Caco-2 (cell line): ENCODE results near the gene CDKN3. TPM values are rescaled to one million over a fixed set of nuclear protein-coding genes. Genes with fewer than 3 reads are reported as not detected.
A peak's percentile ranks its signal among the peaks of the same experiment; 100 is the strongest.

Experiments
- BruUV-seq: library from RNA; stranded (reverse); fragments of 400-500 nt; replicated peaks from 2 replicates; lab custom pipeline; 2021; lab: Mats Ljungman, UMichigan
- CTCF ChIA-PET: fragments of 300-600 bp; sonication (Branson Sonifier 250); formaldehyde crosslinking; loops from one replicate; lab custom pipeline; 2022; ENCODE audit warnings: antibody characterized with exemption; lab: Charles Lee
- POLR2A ChIA-PET: fragments of 300-600 bp; sonication (Branson Sonifier 250); formaldehyde crosslinking; loops from one replicate; lab custom pipeline; 2022; ENCODE audit warnings: antibody characterized with exemption; lab: Charles Lee
- DNase-seq, 2 experiments: peaks; one replicate each; pipeline versions ENCODE4 v3.0.0 to v3.0.0-alpha.2; 2020 to 2022
- H3K27me3 ChIP-seq: replicated peaks from 2 replicates; pipeline ENCODE4 v1.6.0; 2011; ENCODE audit warnings: low read length; ENCODE audit not compliant: control insufficient read depth, insufficient read depth
- H3K36me3 ChIP-seq: 2 replicates; pipeline ENCODE4 v1.5.1; 2011; ENCODE audit warnings: low read length; ENCODE audit not compliant: control insufficient read depth, insufficient read depth
- H3K4me1 ChIP-seq: fragments of 250-450 bp; sonication (Bioruptor Pico); 2 replicates; pipeline ENCODE4 v1.5.1; 2020; ENCODE audit warnings: mild to moderate bottlenecking
- H3K4me3 ChIP-seq: 2 replicates; pipeline ENCODE4 v1.5.1; 2011; ENCODE audit warnings: low read depth, mild to moderate bottlenecking, control low read depth, low read length
- H3K9me3 ChIP-seq: fragments of 250-450 bp; sonication (Bioruptor Pico); 2 replicates; pipeline ENCODE4 v1.5.1; 2020; ENCODE audit warnings: mild to moderate bottlenecking, moderate library complexity
- H3K27ac Mint-ChIP-seq: one replicate; pipeline ENCODE4 v1.8.0; 2022; ENCODE audit warnings: mixed read lengths; ENCODE audit not compliant: unreplicated experiment
- H3K27me3 Mint-ChIP-seq: one replicate; pipeline ENCODE4 v1.8.0; 2022; ENCODE audit warnings: mixed read lengths; ENCODE audit not compliant: insufficient read depth, unreplicated experiment
- H3K36me3 Mint-ChIP-seq: one replicate; pipeline ENCODE4 v1.8.0; 2022; ENCODE audit warnings: mild to moderate bottlenecking, mixed read lengths; ENCODE audit not compliant: insufficient read depth, unreplicated experiment
- H3K4me1 Mint-ChIP-seq: one replicate; pipeline ENCODE4 v1.8.0; 2022; ENCODE audit warnings: low read depth, mixed read lengths; ENCODE audit not compliant: unreplicated experiment
- H3K4me3 Mint-ChIP-seq: one replicate; pipeline ENCODE4 v1.8.0; 2022; ENCODE audit warnings: mild to moderate bottlenecking, moderate library complexity, mixed read lengths; ENCODE audit not compliant: unreplicated experiment
- H3K9me3 Mint-ChIP-seq: one replicate; pipeline ENCODE4 v1.8.0; 2022; ENCODE audit warnings: mixed read lengths; ENCODE audit not compliant: unreplicated experiment
- CTCF ChIP-seq, 2 experiments: fragments of 200-600 bp in 1 of 2; IDR thresholded peaks; 1 replicate in 1 of 2; 2 replicates in 1 of 2; pipeline versions ENCODE4 v1.5.1 to v1.8.0; 2011 to 2022; ENCODE audit warnings: antibody characterized with exemption in 1 of 2, control low read depth in 1 of 2, inconsistent platforms in 1 of 2, low read depth in 1 of 2, low read length in 1 of 2, mild to moderate bottlenecking in 1 of 2, moderate library complexity in 1 of 2; ENCODE audit not compliant: insufficient read depth in 1 of 2, severe bottlenecking in 1 of 2, unreplicated experiment in 1 of 2
- intact Hi-C: fragments of 100-400 bp; cut with micrococcal nuclease; formaldehyde crosslinking; loops from one replicate; pipeline ENCODE4 v1.10.0; 2022; ENCODE audit not compliant: unreplicated experiment
- total RNA-seq: library from RNA; stranded (reverse); gene quantifications from 2 replicates; pipeline ENCODE4 v1.2.3, GENCODE V29; 2022

Gene CDKN3
- total RNA-seq, 1 experiment from 2014 or later: 83.0 TPM

DNA sequence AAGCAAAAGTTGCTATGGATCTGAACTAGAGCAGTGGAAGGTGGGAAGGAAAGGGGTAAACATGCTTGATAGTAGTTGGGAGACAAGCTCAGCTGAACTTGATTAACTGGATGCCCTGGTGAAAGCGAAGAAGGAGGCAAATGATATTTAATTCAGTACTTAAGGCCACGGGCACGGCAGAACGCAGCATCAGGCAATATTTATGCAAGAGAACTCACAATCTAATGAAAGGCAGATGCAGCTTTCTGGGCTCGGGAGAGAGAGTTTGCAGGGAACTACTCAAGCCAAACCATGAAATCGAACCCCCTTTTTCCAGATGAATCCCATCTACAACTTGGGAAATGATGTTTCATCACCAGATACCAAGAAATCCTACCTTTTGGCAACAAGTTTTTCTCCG lies 47.9 kb downstream of the CDKN3 start:
- Histone ChIP-seq H3K9me3 (no peaks in the 10 kb centered on the region), H3K27me3 (no peaks in the 10 kb centered on the region), H3K4me1 (peaks cover 23% of the 10 kb centered on the region), H3K4me3 (no peak overlapping the region), H3K36me3 (no peaks in the 10 kb centered on the region)
- intact Hi-C loops: loop anchor here (5.0 kb wide), 1 partner anchor 363 kb away; no protein-coding TSS in a partner anchor
- Mint-ChIP-seq H3K4me3 (no peak overlapping the region), H3K27me3 (no peaks in the 10 kb centered on the region), H3K9me3 (no peaks in the 10 kb centered on the region), H3K27ac (no peak overlapping the region), H3K36me3 (no peaks in the 10 kb centered on the region), H3K4me1 (peaks cover 7% of the 10 kb centered on the region)
- ChIA-PET POLR2A (no interaction called here), CTCF (no interaction called here)
- DNase-seq: no peak
- BruUV-seq: no TSS peak
- no peak for TF ChIP-seq CTCF (IDR thresholded peaks at IDR 0.05; ENCODE audit: insufficient read depth in 1 of 2, low read depth in 1 of 2, low read length in 1 of 2, severe bottlenecking in 1 of 2, unreplicated experiment in 1 of 2)

- Mint-ChIP-seq H3K27me3 (no peaks in the 10 kb centered on the region), H3K4me1 (peaks cover 7% of the 10 kb centered on the region), H3K4me3 (no peak overlapping the region), H3K36me3 (no peaks in the 10 kb centered on the region), H3K27ac (no peak overlapping the region), H3K9me3 (no peaks in the 10 kb centered on the region)
- Histone ChIP-seq H3K27me3 (no peaks in the 10 kb centered on the region), H3K9me3 (no peaks in the 10 kb centered on the region), H3K4me1 (peaks cover 17% of the 10 kb centered on the region), H3K4me3 (no peak overlapping the region), H3K36me3 (no peaks in the 10 kb centered on the region)
- no peak for DNase-seq
- no peak for TF ChIP-seq CTCF (IDR thresholded peaks at IDR 0.05; ENCODE audit: insufficient read depth in 1 of 2, low read depth in 1 of 2, low read length in 1 of 2, severe bottlenecking in 1 of 2, unreplicated experiment in 1 of 2)
- POLR2A ChIA-PET: no interaction called here
- CTCF ChIA-PET: no interaction called here
- intact Hi-C loops: no loop called here
- BruUV-seq: no TSS peak
Measured at GRCh38 chr14:54446161-54446693, 49.4 kb downstream of the CDKN3 start.

GRCh38 chr14:54447231-54447692 lies 50.5 kb downstream of the CDKN3 start:
- H3K27me3 ChIP-seq: no peaks in the 10 kb centered on the region
- H3K4me1 Mint-ChIP-seq: no peaks in the 10 kb centered on the region
- H3K36me3 Mint-ChIP-seq: no peaks in the 10 kb centered on the region
- no peak overlapping the region for H3K4me3 ChIP-seq
- TF ChIP-seq CTCF (IDR thresholded peaks at IDR 0.05; ENCODE audit: insufficient read depth in 1 of 2, low read depth in 1 of 2, low read length in 1 of 2, severe bottlenecking in 1 of 2, unreplicated experiment in 1 of 2): no peak
- H3K4me1 ChIP-seq: peaks cover 17% of the 10 kb centered on the region
- H3K9me3 ChIP-seq: no peaks in the 10 kb centered on the region
- H3K4me3 Mint-ChIP-seq: no peak overlapping the region
- no peaks in the 10 kb centered on the region for H3K9me3 Mint-ChIP-seq
- no peaks in the 10 kb centered on the region for H3K27me3 Mint-ChIP-seq
- intact Hi-C loops: no loop called here
- ChIA-PET CTCF (interaction anchor here (0.6 to 1.0 kb wide), 3 partner anchors 27 to 81 kb away, joined by 3 to 6 read pairs (median 3); no protein-coding TSS in a partner anchor), POLR2A (interaction anchor here (0.6 kb wide), 1 partner anchor 66 kb away, joined by 9 read pairs; no protein-coding TSS in a partner anchor)
- H3K36me3 ChIP-seq: no peaks in the 10 kb centered on the region
- peak; percentile 54 to 64 for DNase-seq
- no TSS peak for BruUV-seq
- no peak overlapping the region for H3K27ac Mint-ChIP-seq
